WERI-Rb-1 (cell line): Measurements from ENCODE around the gene HEBP2.

Experiments used
- DNase-seq: peaks from one replicate; pipeline ENCODE4 v3.0.0-alpha.2; 2020
- H3K27ac ChIP-seq: fragments of 250-450 bp; sonication (Bioruptor Pico); 2 replicates; pipeline ENCODE4 v1.5.1; 2020; ENCODE audit warnings: mild to moderate bottlenecking, moderate library complexity
- H3K27me3 ChIP-seq: fragments of 250-450 bp; sonication (Bioruptor Pico); 2 replicates; pipeline ENCODE4 v1.5.1; 2021; ENCODE audit warnings: mild to moderate bottlenecking, low read depth, moderate library complexity; ENCODE audit not compliant: insufficient read depth, severe bottlenecking
- H3K36me3 ChIP-seq: fragments of 250-450 bp; sonication (Bioruptor Pico); 2 replicates; pipeline ENCODE4 v1.5.1; 2020; ENCODE audit warnings: mild to moderate bottlenecking, moderate library complexity
- H3K4me3 ChIP-seq: 2 replicates; pipeline ENCODE4 v1.5.1; 2011; ENCODE audit warnings: low read depth, mild to moderate bottlenecking, control low read depth, low read length
- H3K9me3 ChIP-seq: fragments of 250-450 bp; sonication (Bioruptor Pico); 2 replicates; pipeline ENCODE4 v1.5.1; 2021; ENCODE audit warnings: mild to moderate bottlenecking, moderate library complexity; ENCODE audit not compliant: severe bottlenecking
- CTCF ChIP-seq: IDR thresholded peaks from 2 replicates; pipeline ENCODE4 v1.5.1; 2011; ENCODE audit warnings: low read depth, mild to moderate bottlenecking, control low read depth, inconsistent platforms, low read length

HEBP2 gene

GRCh38 chr6:138372711-138373463 is 31.1 kb upstream of the HEBP2 start:
- H3K27me3 ChIP-seq: no peaks in the 10 kb centered on the region
- TF ChIP-seq CTCF: no peak
- H3K36me3 ChIP-seq: no peaks in the 10 kb centered on the region
- no peak overlapping the region for H3K4me3 ChIP-seq
- H3K27ac ChIP-seq: no peak overlapping the region
- no peaks in the 10 kb centered on the region for H3K9me3 ChIP-seq
- DNase-seq: no peak

- Histone ChIP-seq H3K4me3 (no peak overlapping the region), H3K9me3 (no peaks in the 10 kb centered on the region), H3K36me3 (no peaks in the 10 kb centered on the region), H3K27ac (no peak overlapping the region), H3K27me3 (no peaks in the 10 kb centered on the region)
- DNase-seq: no peak
- TF ChIP-seq CTCF: no peak
Observed at GRCh38 chr6:138374230-138374629, 29.8 kb upstream of the HEBP2 start.

- Histone ChIP-seq H3K27ac (no peak overlapping the region), H3K36me3 (no peaks in the 10 kb centered on the region), H3K4me3 (no peak overlapping the region), H3K27me3 (no peaks in the 10 kb centered on the region), H3K9me3 (no peaks in the 10 kb centered on the region)
- no peak for DNase-seq
- no peak for TF ChIP-seq CTCF
Observed at GRCh38 chr6:138374815-138375214, 29.2 kb upstream of the HEBP2 start.

- DNase-seq: no peak
- Histone ChIP-seq H3K4me3 (no peak overlapping the region), H3K36me3 (no peaks in the 10 kb centered on the region), H3K9me3 (no peaks in the 10 kb centered on the region), H3K27ac (no peak overlapping the region), H3K27me3 (no peaks in the 10 kb centered on the region)
- TF ChIP-seq CTCF: no peak
Observed at GRCh38 chr6:138377042-138377441, 27.0 kb upstream of the HEBP2 start.

GRCh38 chr6:138377844-138378243 is 26.2 kb upstream of the HEBP2 start, which contains the start of gene SMIM28:
Gene SMIM28 (plus strand): TSS chr6:138377905. CDS start chr6:138378073, 168 bp downstream.
- Histone ChIP-seq H3K4me3 (no peak within 1 kb of the TSS), H3K27ac (no peak within 1 kb of the TSS), H3K36me3 (no peaks in the 10 kb centered on the region), H3K9me3 (no peaks in the 10 kb centered on the region), H3K27me3 (no peaks in the 10 kb centered on the region)
- TF ChIP-seq CTCF: no peak
- no peak for DNase-seq

- H3K27me3 ChIP-seq: no peaks in the 10 kb centered on the region
- H3K36me3 ChIP-seq: no peaks in the 10 kb centered on the region
- DNase-seq: no peak
- no peaks in the 10 kb centered on the region for H3K9me3 ChIP-seq
- TF ChIP-seq CTCF: no peak
- no peak overlapping the region for H3K27ac ChIP-seq
- no peak overlapping the region for H3K4me3 ChIP-seq
Observed at GRCh38 chr6:138378463-138378862, 25.6 kb upstream of the HEBP2 start.
